ENCODE results near the gene TRPV6. TPM values are rescaled to one million over a fixed set of nuclear protein-coding genes. Genes with fewer than 3 reads are reported as not detected.

The TRPV6 gene
- total RNA-seq, 1 experiment from 2014 or later: not detected

DNA sequence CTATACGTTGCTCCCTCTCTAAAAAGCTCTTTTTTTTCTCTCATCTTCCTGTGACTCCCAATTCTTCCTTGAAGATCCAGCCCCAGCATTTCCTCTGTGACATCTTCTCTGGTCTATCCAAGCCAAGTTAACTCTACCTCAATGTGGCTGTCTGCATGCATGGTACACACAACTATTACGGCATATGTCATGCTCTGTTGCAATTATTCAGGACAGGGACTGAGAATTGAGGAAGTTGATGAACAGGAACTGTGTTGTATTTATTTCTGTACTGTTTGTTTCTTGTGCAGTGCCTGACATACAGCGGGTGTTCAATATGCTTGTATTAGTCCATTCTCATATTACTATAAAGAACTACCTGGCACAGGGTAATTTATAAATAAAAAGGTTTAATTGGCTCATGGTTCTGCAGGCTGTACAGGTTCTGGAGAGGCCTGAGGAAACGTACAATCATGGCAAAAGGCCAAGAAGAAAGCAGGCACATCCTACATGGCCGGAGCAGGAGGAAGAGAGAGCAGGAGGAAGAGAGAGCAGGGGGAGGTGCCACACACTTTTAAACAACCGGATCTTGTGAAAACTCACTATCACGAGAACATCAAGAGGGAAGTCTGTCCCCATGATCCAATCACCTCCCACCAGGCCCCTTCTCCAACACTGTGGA, 41.7 kb upstream of the TRPV6 start:
- Histone ChIP-seq H3K79me2 (ENCODE audit: low read length) (no peaks in the 10 kb centered on the region), H2AFZ (ENCODE audit: low read length) (0 out of 2 replicates have a peak overlapping the region, but pooled peaks have one; percentile 63), H3K9ac (ENCODE audit: low read length) (no peak overlapping the region), H3K27ac (ENCODE audit: low read length) (no peak overlapping the region), H3K4me3 (ENCODE audit: low read length) (no peak overlapping the region), H3K36me3 (ENCODE audit: insufficient read depth, low read length) (no peaks in the 10 kb centered on the region), H3K27me3 (ENCODE audit: low read length) (no peaks in the 10 kb centered on the region), H3K4me1 (ENCODE audit: low read length) (peaks cover 13% of the 10 kb centered on the region), H3K4me2 (ENCODE audit: low read depth, low read length, poor library complexity, severe bottlenecking) (peak overlapping the region; percentile 27), H4K20me1 (ENCODE audit: insufficient read depth, low read depth, low read length) (no peaks in the 10 kb centered on the region), H3K9me2 (replicated peaks; ENCODE audit: insufficient read depth, low read length) (no peaks in the 10 kb centered on the region), H3K9me3 (ENCODE audit: low read length) (no peaks in the 10 kb centered on the region)
- DNase-seq: peak; percentile 53

DNA sequence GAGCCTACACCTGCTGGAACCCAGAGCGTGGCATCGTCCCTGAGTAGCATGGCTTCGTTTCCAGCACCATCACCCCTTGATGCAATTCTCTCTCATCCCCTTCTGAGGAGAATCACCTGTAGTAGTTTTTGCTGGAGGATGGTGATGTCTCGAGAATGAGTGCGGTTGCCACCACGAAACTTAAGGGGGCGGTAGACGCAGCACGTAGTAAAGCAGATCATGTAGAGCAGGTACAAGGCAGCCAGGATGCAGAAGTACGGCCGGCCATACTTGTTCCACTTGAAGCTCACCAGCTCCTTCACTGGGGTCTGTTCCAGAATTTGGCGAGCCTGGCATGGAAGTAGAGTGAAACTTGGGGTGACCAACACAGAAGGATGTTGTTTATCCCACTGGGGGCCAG, 39.9 kb upstream of the TRPV6 start:
- H3K27me3 ChIP-seq (ENCODE audit: low read length): no peaks in the 10 kb centered on the region
- H3K4me2 ChIP-seq (ENCODE audit: low read depth, low read length, poor library complexity, severe bottlenecking): no peak overlapping the region
- no peak overlapping the region for H3K27ac ChIP-seq (ENCODE audit: low read length)
- no peak overlapping the region for H3K4me3 ChIP-seq (ENCODE audit: low read length)
- H4K20me1 ChIP-seq (ENCODE audit: insufficient read depth, low read depth, low read length): no peaks in the 10 kb centered on the region
- no peaks in the 10 kb centered on the region for H3K9me2 ChIP-seq (replicated peaks; ENCODE audit: insufficient read depth, low read length)
- H3K79me2 ChIP-seq (ENCODE audit: low read length): no peaks in the 10 kb centered on the region
- H2AFZ ChIP-seq (ENCODE audit: low read length): no peak overlapping the region
- no peaks in the 10 kb centered on the region for H3K36me3 ChIP-seq (ENCODE audit: insufficient read depth, low read length)
- H3K9ac ChIP-seq (ENCODE audit: low read length): no peak overlapping the region
- H3K9me3 ChIP-seq (ENCODE audit: low read length): no peaks in the 10 kb centered on the region
- H3K4me1 ChIP-seq (ENCODE audit: low read length): peaks cover 13% of the 10 kb centered on the region
- peak; percentile 77 for DNase-seq

DNA sequence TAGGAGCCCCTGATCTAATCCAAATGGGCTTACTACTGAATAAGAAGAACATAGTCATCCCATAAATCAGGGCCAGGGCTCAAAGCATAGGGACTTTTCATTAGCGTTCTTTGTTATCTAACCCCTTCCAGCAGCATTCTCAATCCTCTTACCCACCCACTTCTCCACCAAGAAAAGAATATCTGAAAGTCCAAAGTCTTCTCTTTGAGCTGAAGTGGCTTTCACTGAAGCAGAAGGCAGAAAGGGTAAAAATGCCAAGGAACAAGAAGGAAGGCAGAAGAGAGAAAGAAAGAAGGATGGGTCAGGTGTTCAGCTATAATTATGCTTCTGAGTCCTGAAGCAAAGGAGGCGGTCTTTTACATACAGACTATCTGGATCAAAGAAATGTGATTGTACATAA, 37.8 kb upstream of the TRPV6 start:
- Histone ChIP-seq H3K79me2 (ENCODE audit: low read length) (no peaks in the 10 kb centered on the region), H3K9me2 (replicated peaks; ENCODE audit: insufficient read depth, low read length) (no peaks in the 10 kb centered on the region), H3K36me3 (ENCODE audit: insufficient read depth, low read length) (no peaks in the 10 kb centered on the region), H3K9ac (ENCODE audit: low read length) (no peak overlapping the region), H3K9me3 (ENCODE audit: low read length) (no peaks in the 10 kb centered on the region), H2AFZ (ENCODE audit: low read length) (no peak overlapping the region), H4K20me1 (ENCODE audit: insufficient read depth, low read depth, low read length) (no peaks in the 10 kb centered on the region), H3K4me1 (ENCODE audit: low read length) (peaks cover 13% of the 10 kb centered on the region), H3K27me3 (ENCODE audit: low read length) (no peaks in the 10 kb centered on the region), H3K27ac (ENCODE audit: low read length) (no peak overlapping the region), H3K4me2 (ENCODE audit: low read depth, low read length, poor library complexity, severe bottlenecking) (no peak overlapping the region), H3K4me3 (ENCODE audit: low read length) (no peak overlapping the region)
- no peak for DNase-seq

DNA sequence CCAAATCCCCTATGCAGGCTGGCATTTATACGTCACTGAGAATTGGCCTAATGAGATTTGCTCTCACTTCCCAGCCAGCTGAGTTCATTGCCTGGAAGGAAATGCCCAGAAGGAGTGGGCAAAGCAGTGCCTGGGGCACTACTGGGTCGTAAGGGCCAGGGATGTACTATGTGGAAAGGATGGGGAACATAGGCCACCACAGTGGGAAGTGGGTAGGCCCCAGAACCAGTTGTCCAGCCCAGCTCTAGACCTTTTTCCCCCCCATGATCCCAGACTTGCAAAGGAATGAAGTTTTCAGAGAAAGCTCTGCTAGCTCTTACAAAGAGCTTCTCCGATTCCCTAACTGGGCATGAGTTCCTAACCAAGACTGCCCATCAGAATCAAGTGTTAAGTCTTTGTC, 34.1 kb upstream of the TRPV6 start:
- H3K4me1 ChIP-seq (ENCODE audit: low read length): no peaks in the 10 kb centered on the region
- no peaks in the 10 kb centered on the region for H3K27me3 ChIP-seq (ENCODE audit: low read length)
- H2AFZ ChIP-seq (ENCODE audit: low read length): no peak overlapping the region
- no peak overlapping the region for H3K9ac ChIP-seq (ENCODE audit: low read length)
- no peaks in the 10 kb centered on the region for H3K9me2 ChIP-seq (replicated peaks; ENCODE audit: insufficient read depth, low read length)
- H3K4me2 ChIP-seq (ENCODE audit: low read depth, low read length, poor library complexity, severe bottlenecking): no peak overlapping the region
- H3K36me3 ChIP-seq (ENCODE audit: insufficient read depth, low read length): no peaks in the 10 kb centered on the region
- no peaks in the 10 kb centered on the region for H3K79me2 ChIP-seq (ENCODE audit: low read length)
- DNase-seq: peak; percentile 34
- H3K9me3 ChIP-seq (ENCODE audit: low read length): no peaks in the 10 kb centered on the region
- no peak overlapping the region for H3K4me3 ChIP-seq (ENCODE audit: low read length)
- H3K27ac ChIP-seq (ENCODE audit: low read length): no peak overlapping the region
- H4K20me1 ChIP-seq (ENCODE audit: insufficient read depth, low read depth, low read length): no peaks in the 10 kb centered on the region

DNA sequence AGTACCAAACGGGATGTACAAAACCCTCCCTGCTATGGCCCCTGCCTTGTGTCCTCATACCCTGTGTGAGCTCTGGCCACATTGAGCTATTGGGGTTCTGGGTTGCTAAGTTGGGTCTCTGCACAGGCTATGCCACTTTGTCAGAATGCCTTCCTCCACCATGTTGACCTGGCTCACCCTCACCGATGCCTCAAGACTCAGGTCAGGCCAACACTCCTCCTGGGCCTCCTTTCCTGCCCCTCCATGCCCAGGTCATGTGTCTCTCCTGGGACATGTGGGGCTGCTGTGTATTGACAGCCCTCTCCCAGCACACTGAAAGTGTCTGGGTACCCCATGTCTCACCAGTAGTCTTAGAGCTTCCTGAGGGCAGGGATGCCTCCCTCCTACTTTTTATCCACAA, 33.4 kb upstream of the TRPV6 start:
- Histone ChIP-seq H3K4me1 (ENCODE audit: low read length) (no peaks in the 10 kb centered on the region), H3K27me3 (ENCODE audit: low read length) (no peaks in the 10 kb centered on the region), H4K20me1 (ENCODE audit: insufficient read depth, low read depth, low read length) (no peaks in the 10 kb centered on the region), H3K9me2 (replicated peaks; ENCODE audit: insufficient read depth, low read length) (no peaks in the 10 kb centered on the region), H3K4me3 (ENCODE audit: low read length) (no peak overlapping the region), H3K79me2 (ENCODE audit: low read length) (no peaks in the 10 kb centered on the region), H3K36me3 (ENCODE audit: insufficient read depth, low read length) (no peaks in the 10 kb centered on the region), H3K9ac (ENCODE audit: low read length) (no peak overlapping the region), H3K27ac (ENCODE audit: low read length) (no peak overlapping the region), H3K4me2 (ENCODE audit: low read depth, low read length, poor library complexity, severe bottlenecking) (no peak overlapping the region), H3K9me3 (ENCODE audit: low read length) (no peaks in the 10 kb centered on the region), H2AFZ (ENCODE audit: low read length) (no peak overlapping the region)
- DNase-seq: peak; percentile 32

DNA sequence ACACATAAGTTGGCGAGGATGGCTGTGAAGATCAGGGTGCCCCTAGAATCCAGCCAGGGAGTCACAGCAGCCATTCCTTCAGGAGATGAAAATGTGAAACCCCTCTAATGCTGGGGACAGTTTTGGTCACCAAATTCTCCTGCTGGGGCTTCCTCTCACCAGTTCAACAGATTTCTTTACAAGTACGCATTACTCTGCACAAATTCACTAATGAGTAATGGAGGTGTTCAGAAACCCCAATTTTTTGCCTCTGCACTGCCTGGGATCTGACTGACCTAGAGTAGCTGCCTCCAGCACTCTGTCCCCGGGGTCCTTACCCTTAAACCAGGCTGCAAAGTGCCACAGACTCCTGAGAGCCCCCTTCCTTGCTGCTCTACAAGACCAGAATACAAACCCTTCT, 31.9 kb upstream of the TRPV6 start:
- no peaks in the 10 kb centered on the region for H3K9me2 ChIP-seq (replicated peaks; ENCODE audit: insufficient read depth, low read length)
- no peak overlapping the region for H3K4me2 ChIP-seq (ENCODE audit: low read depth, low read length, poor library complexity, severe bottlenecking)
- H4K20me1 ChIP-seq (ENCODE audit: insufficient read depth, low read depth, low read length): no peaks in the 10 kb centered on the region
- DNase-seq: peak; percentile 16
- H3K9me3 ChIP-seq (ENCODE audit: low read length): no peaks in the 10 kb centered on the region
- H3K4me3 ChIP-seq (ENCODE audit: low read length): no peak overlapping the region
- H3K9ac ChIP-seq (ENCODE audit: low read length): no peak overlapping the region
- H3K4me1 ChIP-seq (ENCODE audit: low read length): no peaks in the 10 kb centered on the region
- H3K27me3 ChIP-seq (ENCODE audit: low read length): no peaks in the 10 kb centered on the region
- no peaks in the 10 kb centered on the region for H3K36me3 ChIP-seq (ENCODE audit: insufficient read depth, low read length)
- H3K27ac ChIP-seq (ENCODE audit: low read length): no peak overlapping the region
- H3K79me2 ChIP-seq (ENCODE audit: low read length): no peaks in the 10 kb centered on the region
- no peak overlapping the region for H2AFZ ChIP-seq (ENCODE audit: low read length)

DNA sequence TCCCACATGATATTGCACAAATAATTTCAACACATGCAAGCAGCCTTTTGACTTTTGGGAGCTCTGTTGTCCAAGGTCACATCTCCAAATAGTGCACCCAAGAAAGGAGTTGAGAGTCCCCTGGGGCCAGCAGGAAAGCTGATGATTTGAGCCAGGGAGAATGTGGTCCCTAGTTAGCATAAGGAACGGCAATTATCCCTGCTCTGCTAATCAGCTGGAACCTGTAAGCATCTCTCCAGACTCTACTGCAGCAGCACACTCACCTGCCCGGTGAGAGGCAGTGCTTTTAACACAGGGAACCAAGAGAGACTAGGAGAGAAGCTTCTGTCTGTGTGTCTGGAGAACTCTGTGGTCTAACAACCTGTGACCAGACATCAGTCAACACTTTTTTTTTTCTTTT, 31.0 kb upstream of the TRPV6 start:
- Histone ChIP-seq H3K36me3 (ENCODE audit: insufficient read depth, low read length) (no peaks in the 10 kb centered on the region), H3K9me3 (ENCODE audit: low read length) (no peaks in the 10 kb centered on the region), H3K4me1 (ENCODE audit: low read length) (no peaks in the 10 kb centered on the region), H3K9me2 (replicated peaks; ENCODE audit: insufficient read depth, low read length) (no peaks in the 10 kb centered on the region), H3K27ac (ENCODE audit: low read length) (no peak overlapping the region), H4K20me1 (ENCODE audit: insufficient read depth, low read depth, low read length) (no peaks in the 10 kb centered on the region), H3K9ac (ENCODE audit: low read length) (no peak overlapping the region), H3K79me2 (ENCODE audit: low read length) (no peaks in the 10 kb centered on the region), H2AFZ (ENCODE audit: low read length) (no peak overlapping the region), H3K27me3 (ENCODE audit: low read length) (no peaks in the 10 kb centered on the region), H3K4me3 (ENCODE audit: low read length) (no peak overlapping the region), H3K4me2 (ENCODE audit: low read depth, low read length, poor library complexity, severe bottlenecking) (no peak overlapping the region)
- peak; percentile 32 for DNase-seq

DNA sequence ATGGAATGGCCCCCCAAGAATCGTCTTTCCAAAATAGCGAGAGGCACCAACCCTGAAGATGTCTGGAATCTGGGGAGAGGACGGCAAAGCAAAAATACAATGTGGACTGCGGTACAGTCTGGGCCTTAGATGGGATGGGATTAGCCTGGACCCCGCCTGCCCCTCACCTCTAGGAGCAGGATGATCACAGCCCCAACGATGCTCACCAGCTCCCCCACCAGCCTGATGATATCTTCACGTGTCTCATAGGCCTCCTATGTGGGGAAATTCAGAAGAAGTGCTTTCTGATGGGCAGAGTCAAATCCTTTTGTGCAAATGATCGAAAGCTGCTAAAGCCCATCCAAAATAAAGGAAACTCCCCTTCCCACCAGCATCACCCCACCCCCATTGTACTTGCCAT, 29.8 kb upstream of the TRPV6 start:
- Histone ChIP-seq H2AFZ (ENCODE audit: low read length) (no peak overlapping the region), H3K4me2 (ENCODE audit: low read depth, low read length, poor library complexity, severe bottlenecking) (no peak overlapping the region), H3K9ac (ENCODE audit: low read length) (no peak overlapping the region), H3K4me3 (ENCODE audit: low read length) (no peak overlapping the region), H3K27ac (ENCODE audit: low read length) (no peak overlapping the region), H3K79me2 (ENCODE audit: low read length) (no peaks in the 10 kb centered on the region), H3K36me3 (ENCODE audit: insufficient read depth, low read length) (no peaks in the 10 kb centered on the region), H3K27me3 (ENCODE audit: low read length) (no peaks in the 10 kb centered on the region), H3K4me1 (ENCODE audit: low read length) (no peaks in the 10 kb centered on the region), H4K20me1 (ENCODE audit: insufficient read depth, low read depth, low read length) (no peaks in the 10 kb centered on the region), H3K9me2 (replicated peaks; ENCODE audit: insufficient read depth, low read length) (no peaks in the 10 kb centered on the region), H3K9me3 (ENCODE audit: low read length) (no peaks in the 10 kb centered on the region)
- DNase-seq: peak; percentile 31
